Measurements from ENCODE around the gene SCN2A.

GRCh38 chr2:165307317-165307716 is 68.1 kb downstream of the SCN2A start:
- TF ChIP-seq CTCF (IDR thresholded peaks at IDR 0.05; ENCODE audit: low read length) (no peak), EZH2 (IDR thresholded peaks at IDR 0.05; ENCODE audit: borderline replicate concordance, low read length) (no peak)

Data from OCI-LY1 (cell line).